ENCODE results near the gene CREM.

The CREM gene

GRCh38 chr10:35228058-35228457 is 101.4 kb downstream of the CREM start:
- Histone ChIP-seq H3K4me3 (ENCODE audit: insufficient read length, low read depth) (no peak overlapping the region), H3K9me3 (ENCODE audit: insufficient read depth, low read length) (no peaks in the 10 kb centered on the region), H3K36me3 (ENCODE audit: insufficient read depth, insufficient read length, low read length) (no peaks in the 10 kb centered on the region), H3K27me3 (ENCODE audit: insufficient read depth, insufficient read length) (no peaks in the 10 kb centered on the region), H3K9ac (ENCODE audit: insufficient read length, low read depth) (no peak overlapping the region), H3K4me1 (ENCODE audit: insufficient read depth, insufficient read length) (no peaks in the 10 kb centered on the region)
- TF ChIP-seq ZNF274 (IDR thresholded peaks at IDR 0.05; ENCODE audit: low read depth, low read length) (no peak), YY1 (IDR thresholded peaks at IDR 0.05; ENCODE audit: insufficient read depth, insufficient read length) (no peak)
- no peak for DNase-seq (ENCODE audit: low read depth, low spot score)

GRCh38 chr10:35231646-35232045 is 105.0 kb downstream of the CREM start:
- Histone ChIP-seq H3K4me1 (ENCODE audit: insufficient read depth, insufficient read length) (no peaks in the 10 kb centered on the region), H3K36me3 (ENCODE audit: insufficient read depth, insufficient read length, low read length) (no peaks in the 10 kb centered on the region), H3K9ac (ENCODE audit: insufficient read length, low read depth) (no peak overlapping the region), H3K27me3 (ENCODE audit: insufficient read depth, insufficient read length) (no peaks in the 10 kb centered on the region), H3K4me3 (ENCODE audit: insufficient read length, low read depth) (no peak overlapping the region), H3K9me3 (ENCODE audit: insufficient read depth, low read length) (no peaks in the 10 kb centered on the region)
- no peak for DNase-seq (ENCODE audit: low read depth, low spot score)
- TF ChIP-seq YY1 (IDR thresholded peaks at IDR 0.05; ENCODE audit: insufficient read depth, insufficient read length), result no peak
- no peak for TF ChIP-seq ZNF274 (IDR thresholded peaks at IDR 0.05; ENCODE audit: low read depth, low read length)
- no peak for TF ChIP-seq SUZ12 (IDR thresholded peaks at IDR 0.05; ENCODE audit: extremely low read depth, insufficient read depth, insufficient read length)

GRCh38 chr10:35232527-35232926 is 105.9 kb downstream of the CREM start:
- TF ChIP-seq YY1 (IDR thresholded peaks at IDR 0.05; ENCODE audit: insufficient read depth, insufficient read length) (no peak), ZNF274 (IDR thresholded peaks at IDR 0.05; ENCODE audit: low read depth, low read length) (no peak), SUZ12 (IDR thresholded peaks at IDR 0.05; ENCODE audit: extremely low read depth, insufficient read depth, insufficient read length) (no peak)
- no peak overlapping the region for H3K9ac ChIP-seq (ENCODE audit: insufficient read length, low read depth)

GRCh38 chr10:35234073-35234472 is 107.4 kb downstream of the CREM start:
- Histone ChIP-seq H3K4me3 (ENCODE audit: insufficient read length, low read depth) (no peak overlapping the region), H3K9me3 (ENCODE audit: insufficient read depth, low read length) (no peaks in the 10 kb centered on the region), H3K4me1 (ENCODE audit: insufficient read depth, insufficient read length) (no peaks in the 10 kb centered on the region), H3K36me3 (ENCODE audit: insufficient read depth, insufficient read length, low read length) (no peaks in the 10 kb centered on the region), H3K27me3 (ENCODE audit: insufficient read depth, insufficient read length) (no peaks in the 10 kb centered on the region), H3K9ac (ENCODE audit: insufficient read length, low read depth) (no peak overlapping the region)
- DNase-seq (ENCODE audit: low read depth, low spot score), result no peak
- TF ChIP-seq ZNF274 (IDR thresholded peaks at IDR 0.05; ENCODE audit: low read depth, low read length), result no peak
- no peak for TF ChIP-seq SUZ12 (IDR thresholded peaks at IDR 0.05; ENCODE audit: extremely low read depth, insufficient read depth, insufficient read length)
- TF ChIP-seq YY1 (IDR thresholded peaks at IDR 0.05; ENCODE audit: insufficient read depth, insufficient read length), result no peak

More at GRCh38 chr10:35232527-35232926, 105.9 kb downstream of the CREM start:
- DNase-seq (ENCODE audit: low read depth, low spot score), result no peak
- Histone ChIP-seq H3K36me3 (ENCODE audit: insufficient read depth, insufficient read length, low read length) (no peaks in the 10 kb centered on the region), H3K4me3 (ENCODE audit: insufficient read length, low read depth) (no peak overlapping the region), H3K27me3 (ENCODE audit: insufficient read depth, insufficient read length) (no peaks in the 10 kb centered on the region), H3K4me1 (ENCODE audit: insufficient read depth, insufficient read length) (no peaks in the 10 kb centered on the region), H3K9me3 (ENCODE audit: insufficient read depth, low read length) (no peaks in the 10 kb centered on the region)

GRCh38 chr10:35236739-35237138 is 110.1 kb downstream of the CREM start:
- Histone ChIP-seq H3K4me3 (ENCODE audit: insufficient read length, low read depth) (no peak overlapping the region), H3K9ac (ENCODE audit: insufficient read length, low read depth) (no peak overlapping the region), H3K4me1 (ENCODE audit: insufficient read depth, insufficient read length) (no peaks in the 10 kb centered on the region), H3K36me3 (ENCODE audit: insufficient read depth, insufficient read length, low read length) (no peaks in the 10 kb centered on the region), H3K9me3 (ENCODE audit: insufficient read depth, low read length) (no peaks in the 10 kb centered on the region), H3K27me3 (ENCODE audit: insufficient read depth, insufficient read length) (no peaks in the 10 kb centered on the region)
- DNase-seq (ENCODE audit: low read depth, low spot score), result no peak
- TF ChIP-seq ZNF274 (IDR thresholded peaks at IDR 0.05; ENCODE audit: low read depth, low read length) (no peak), YY1 (IDR thresholded peaks at IDR 0.05; ENCODE audit: insufficient read depth, insufficient read length) (no peak), SUZ12 (IDR thresholded peaks at IDR 0.05; ENCODE audit: extremely low read depth, insufficient read depth, insufficient read length) (no peak)

- H3K9me3 ChIP-seq (ENCODE audit: insufficient read depth, low read length), result no peaks in the 10 kb centered on the region
- H3K9ac ChIP-seq (ENCODE audit: insufficient read length, low read depth), result no peak overlapping the region
- no peaks in the 10 kb centered on the region for H3K36me3 ChIP-seq (ENCODE audit: insufficient read depth, insufficient read length, low read length)
- TF ChIP-seq YY1 (IDR thresholded peaks at IDR 0.05; ENCODE audit: insufficient read depth, insufficient read length), result no peak
- no peak for TF ChIP-seq SUZ12 (IDR thresholded peaks at IDR 0.05; ENCODE audit: extremely low read depth, insufficient read depth, insufficient read length)
- TF ChIP-seq ZNF274 (IDR thresholded peaks at IDR 0.05; ENCODE audit: low read depth, low read length), result no peak
- H3K27me3 ChIP-seq (ENCODE audit: insufficient read depth, insufficient read length), result no peaks in the 10 kb centered on the region
- no peak overlapping the region for H3K4me3 ChIP-seq (ENCODE audit: insufficient read length, low read depth)
- no peaks in the 10 kb centered on the region for H3K4me1 ChIP-seq (ENCODE audit: insufficient read depth, insufficient read length)
- DNase-seq (ENCODE audit: low read depth, low spot score), result no peak
Observed at GRCh38 chr10:35237766-35238512, 111.3 kb downstream of the CREM start.

- Histone ChIP-seq H3K9ac (ENCODE audit: insufficient read length, low read depth) (no peak overlapping the region), H3K36me3 (ENCODE audit: insufficient read depth, insufficient read length, low read length) (no peaks in the 10 kb centered on the region), H3K4me1 (ENCODE audit: insufficient read depth, insufficient read length) (no peaks in the 10 kb centered on the region), H3K4me3 (ENCODE audit: insufficient read length, low read depth) (no peak overlapping the region), H3K27me3 (ENCODE audit: insufficient read depth, insufficient read length) (no peaks in the 10 kb centered on the region), H3K9me3 (ENCODE audit: insufficient read depth, low read length) (no peaks in the 10 kb centered on the region)
- no peak for DNase-seq (ENCODE audit: low read depth, low spot score)
- no peak for TF ChIP-seq SUZ12 (IDR thresholded peaks at IDR 0.05; ENCODE audit: extremely low read depth, insufficient read depth, insufficient read length)
- TF ChIP-seq YY1 (IDR thresholded peaks at IDR 0.05; ENCODE audit: insufficient read depth, insufficient read length), result no peak
- TF ChIP-seq ZNF274 (IDR thresholded peaks at IDR 0.05; ENCODE audit: low read depth, low read length), result no peak
Observed at GRCh38 chr10:35244549-35244948, 117.9 kb downstream of the CREM start.

All from NT2/D1 (cell line).